Measurements from ENCODE around the gene NR1D2.

The NR1D2 gene

DNA sequence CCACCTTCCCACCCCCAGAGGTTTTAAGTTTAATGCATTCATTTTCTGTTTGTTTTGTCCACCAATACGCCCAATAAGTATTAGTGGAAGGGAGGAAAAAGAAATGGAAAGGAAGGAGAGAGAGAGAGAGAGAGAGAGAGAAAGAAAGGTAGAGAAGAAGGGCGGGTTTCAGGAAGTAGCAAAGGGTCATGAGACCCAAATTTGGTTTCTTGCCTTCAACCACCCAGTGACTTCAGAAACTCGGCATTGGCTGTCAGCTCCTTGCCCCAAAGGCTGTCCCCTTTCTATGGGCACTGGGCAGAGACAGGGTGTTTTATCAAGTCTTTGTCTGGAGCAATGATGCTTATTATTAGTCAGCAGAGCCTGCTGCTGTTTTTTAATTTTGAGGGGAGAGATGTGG, 13.5 kb upstream of the NR1D2 start:
- no peak for DNase-seq (ENCODE audit: low spot score)

DNA sequence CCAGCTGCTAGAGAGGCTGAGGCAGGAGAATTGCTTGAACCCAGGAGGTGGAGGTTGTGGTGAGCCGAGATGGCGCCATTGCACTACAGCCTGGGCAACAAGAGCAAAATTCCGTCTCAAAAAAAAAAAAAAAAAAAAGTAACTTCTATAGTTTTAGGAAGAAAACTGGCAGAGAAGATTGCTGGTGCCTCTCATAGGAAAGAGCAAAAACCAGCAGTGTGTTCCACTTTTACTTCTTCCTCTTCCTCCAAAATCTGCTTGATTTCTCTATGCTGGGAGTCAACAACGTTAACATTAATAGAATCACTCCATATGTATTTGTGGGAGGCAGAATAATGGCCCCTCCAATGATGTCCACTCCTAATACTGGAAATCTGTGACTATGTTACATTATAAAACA, 12.5 kb upstream of the NR1D2 start:
- no peak for DNase-seq (ENCODE audit: low spot score)

DNA sequence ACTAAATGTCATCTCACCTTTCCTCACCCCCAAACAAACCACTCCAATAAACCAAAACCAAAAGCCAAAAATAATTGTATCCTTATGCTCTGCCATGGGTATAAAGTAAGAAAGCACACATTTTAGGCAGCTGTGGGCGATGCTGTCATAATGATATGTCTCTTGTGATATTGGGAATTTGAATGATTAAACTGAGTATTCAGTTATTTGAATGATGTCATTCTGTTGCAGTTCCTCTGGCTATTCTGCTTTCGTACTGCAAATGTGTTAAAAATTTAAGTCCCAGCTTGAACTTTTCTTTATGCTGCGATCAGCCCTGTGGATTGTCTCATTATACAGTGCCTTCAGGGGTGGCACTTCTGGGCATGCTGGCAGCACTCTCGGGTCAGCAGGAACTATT, 10.8 kb upstream of the NR1D2 start:
- no peak for DNase-seq (ENCODE audit: low spot score)

- no peak for DNase-seq (ENCODE audit: low spot score)
Measured at GRCh38 chr3:23937296-23937695, 7.8 kb upstream of the NR1D2 start.

GRCh38 chr3:23938688-23939087, 6.4 kb upstream of the NR1D2 start:
- DNase-seq (ENCODE audit: low spot score), result no peak

DNA sequence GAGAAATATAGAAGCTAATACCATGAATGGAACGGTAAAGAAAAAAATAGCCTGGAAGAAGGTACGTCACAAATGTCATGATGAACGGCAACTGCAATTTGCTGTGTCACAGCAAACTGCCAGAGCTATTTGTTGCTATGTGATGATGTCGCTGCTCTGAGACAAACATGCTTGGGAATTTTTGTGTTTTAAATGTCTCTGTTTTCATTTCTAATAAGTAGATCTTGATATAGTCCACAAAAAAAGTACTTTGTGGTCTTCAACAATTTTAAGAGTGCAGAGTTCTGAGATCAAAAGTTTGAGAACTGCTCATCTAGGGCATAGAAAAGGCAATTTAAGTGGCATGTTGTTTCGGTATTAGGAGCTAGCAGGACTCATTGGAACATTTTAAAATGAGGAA, 4.3 kb upstream of the NR1D2 start:
- DNase-seq (ENCODE audit: low spot score), result no peak

GRCh38 chr3:23941440-23941839, 3.6 kb upstream of the NR1D2 start:
- no peak for DNase-seq (ENCODE audit: low spot score)

DNA sequence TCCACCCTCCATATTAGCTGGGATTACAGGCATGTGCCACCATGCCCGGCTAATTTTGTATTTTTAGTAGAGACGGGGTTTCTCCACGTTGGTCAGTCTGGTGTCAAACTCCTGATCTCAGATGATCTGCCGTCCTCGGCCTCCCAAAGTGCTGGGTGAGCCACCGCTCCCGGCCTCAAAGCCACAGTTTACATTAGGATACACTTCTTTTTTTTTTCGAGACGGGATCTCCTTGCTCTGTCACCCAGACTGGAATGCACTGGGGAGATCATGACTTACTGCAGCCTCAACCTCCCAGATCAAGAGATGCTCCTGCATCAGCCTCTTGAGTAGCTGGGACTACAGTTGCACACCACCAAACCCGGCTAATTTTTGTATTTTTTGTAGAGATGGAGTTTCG, 2.5 kb upstream of the NR1D2 start:
- no peak for DNase-seq (ENCODE audit: low spot score)

- no peak for DNase-seq (ENCODE audit: low spot score)
Measured at GRCh38 chr3:23944007-23944783, 891 bp upstream of the NR1D2 start.

GRCh38 chr3:23945663-23945912, 502 bp downstream of the NR1D2 start:
- no peak for DNase-seq (ENCODE audit: low spot score)

GRCh38 chr3:23945913-23946687, 1.0 kb downstream of the NR1D2 start:
- DNase-seq (ENCODE audit: low spot score), result peak; percentile 98

DNA sequence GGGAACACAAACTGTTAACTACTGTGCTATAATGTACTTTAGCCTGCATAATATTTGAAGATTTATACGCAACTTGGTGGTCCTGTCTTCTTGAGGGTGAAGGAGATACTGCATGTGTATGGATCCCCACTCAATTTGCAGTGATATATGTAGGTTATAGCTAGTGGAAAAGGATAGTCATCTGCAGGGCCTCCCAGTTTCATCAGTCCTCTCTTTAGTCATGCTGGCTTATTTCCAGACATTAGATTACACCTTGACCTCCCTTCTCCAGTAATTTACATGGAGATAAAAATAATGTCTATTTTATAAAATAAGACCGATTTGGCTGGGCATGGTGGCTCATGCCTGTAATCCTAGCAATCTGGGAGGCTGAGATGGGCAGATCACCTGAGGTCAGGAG, 3.7 kb downstream of the NR1D2 start:
- DNase-seq (ENCODE audit: low spot score), result no peak

GRCh38 chr3:23949784-23950183, 4.7 kb downstream of the NR1D2 start:
- DNase-seq (ENCODE audit: low spot score), result no peak

DNA sequence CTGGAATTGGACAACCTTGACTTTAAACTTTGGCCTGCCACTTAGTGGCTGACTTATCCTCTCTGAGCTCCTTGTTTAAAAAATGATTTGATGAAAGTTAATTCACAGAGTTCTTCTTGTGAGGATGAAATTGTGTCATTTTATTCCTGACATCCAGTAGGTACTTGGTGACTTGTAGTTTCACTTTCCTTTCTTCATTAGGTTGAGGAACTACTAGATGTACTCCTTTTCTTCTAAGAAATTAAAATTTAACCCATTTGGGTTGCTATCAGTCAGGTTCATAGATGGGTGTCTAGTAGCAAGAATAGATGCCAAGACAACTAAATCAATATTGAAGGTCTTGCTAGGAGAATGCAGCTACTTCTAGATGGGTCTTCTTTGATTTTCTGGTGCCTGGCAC, 5.2 kb downstream of the NR1D2 start:
- DNase-seq (ENCODE audit: low spot score), result no peak

GRCh38 chr3:23952646-23953045, 7.6 kb downstream of the NR1D2 start:
- no peak for DNase-seq (ENCODE audit: low spot score)

GRCh38 chr3:23953523-23953922, 8.4 kb downstream of the NR1D2 start:
- DNase-seq (ENCODE audit: low spot score), result no peak

DNA sequence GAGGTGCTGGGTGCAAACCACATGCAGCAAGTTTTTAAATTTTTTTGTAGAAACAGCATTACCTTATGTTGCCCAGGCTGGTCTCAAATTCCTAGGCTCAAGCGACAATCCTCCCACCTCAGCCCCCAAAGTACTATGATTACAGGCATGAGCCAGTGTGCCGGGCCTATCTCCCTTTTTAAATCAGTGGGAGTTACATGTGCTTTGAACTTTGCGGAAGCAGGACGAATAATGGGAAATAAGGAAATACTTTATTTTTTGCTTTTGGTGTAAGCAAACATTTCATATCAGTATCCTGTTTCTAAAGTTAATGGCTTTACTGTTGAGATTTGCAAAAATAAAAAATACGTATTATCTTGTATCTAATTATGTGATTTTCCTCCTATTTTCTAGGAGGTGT, 9.1 kb downstream of the NR1D2 start:
- DNase-seq (ENCODE audit: low spot score), result no peak

- no peak for DNase-seq (ENCODE audit: low spot score)
Measured at GRCh38 chr3:23956701-23957100, 11.6 kb downstream of the NR1D2 start.

DNA sequence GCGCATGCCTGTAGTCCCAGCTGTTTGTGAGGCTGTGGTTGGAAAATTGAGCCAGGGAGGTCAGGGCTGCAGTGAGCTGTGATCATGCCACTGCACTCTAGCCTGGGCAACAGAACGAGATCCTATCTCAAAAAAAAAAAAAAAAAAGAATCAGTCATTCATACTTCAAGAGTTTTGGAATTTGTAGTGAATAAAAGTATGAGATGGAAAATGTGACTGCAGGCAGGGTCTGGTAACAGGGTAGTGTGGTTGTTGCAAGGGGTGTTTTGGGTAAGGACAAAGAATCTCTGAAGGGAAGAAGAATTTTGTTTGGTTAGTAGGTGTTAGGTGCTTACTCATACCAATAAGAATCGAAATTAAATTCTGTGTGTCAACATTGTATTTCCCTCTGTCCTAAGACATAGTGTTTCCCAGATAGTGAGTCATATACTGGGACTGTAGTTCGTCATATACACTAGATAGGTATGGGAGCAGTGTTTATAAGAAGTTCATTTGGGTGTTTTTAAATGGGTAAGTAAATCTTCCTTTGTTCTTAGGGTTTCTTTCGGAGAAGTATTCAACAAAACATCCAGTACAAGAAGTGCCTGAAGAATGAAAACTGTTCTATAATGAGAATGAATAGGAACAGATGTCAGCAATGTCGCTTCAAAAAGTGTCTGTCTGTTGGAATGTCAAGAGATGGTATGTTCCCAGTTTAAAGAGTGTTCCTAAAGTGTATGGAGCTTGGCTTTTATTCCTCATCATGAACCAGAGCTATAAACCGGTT, 14.2 kb downstream of the NR1D2 start:
- peak; percentile 67 for DNase-seq (ENCODE audit: low spot score)

DNA sequence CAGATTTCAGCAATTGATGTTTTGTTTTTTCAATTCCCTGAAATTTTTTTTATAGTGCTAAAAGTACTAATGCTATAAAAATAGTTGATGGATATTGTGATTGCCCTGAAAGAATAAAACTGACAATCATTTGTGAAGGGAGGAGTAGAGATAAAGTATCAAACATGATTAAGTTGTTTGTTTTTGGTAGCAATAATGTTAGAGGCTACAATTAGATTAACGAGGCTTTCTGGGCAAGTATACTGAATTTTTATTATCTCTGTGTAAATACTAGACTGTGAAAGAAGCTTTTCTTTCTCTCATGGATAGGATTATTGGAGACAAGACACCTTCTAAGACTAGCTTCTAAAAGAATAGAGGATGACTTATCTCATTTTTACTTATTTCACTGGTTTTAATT, 15.6 kb downstream of the NR1D2 start:
- no peak for DNase-seq (ENCODE audit: low spot score)

DNA sequence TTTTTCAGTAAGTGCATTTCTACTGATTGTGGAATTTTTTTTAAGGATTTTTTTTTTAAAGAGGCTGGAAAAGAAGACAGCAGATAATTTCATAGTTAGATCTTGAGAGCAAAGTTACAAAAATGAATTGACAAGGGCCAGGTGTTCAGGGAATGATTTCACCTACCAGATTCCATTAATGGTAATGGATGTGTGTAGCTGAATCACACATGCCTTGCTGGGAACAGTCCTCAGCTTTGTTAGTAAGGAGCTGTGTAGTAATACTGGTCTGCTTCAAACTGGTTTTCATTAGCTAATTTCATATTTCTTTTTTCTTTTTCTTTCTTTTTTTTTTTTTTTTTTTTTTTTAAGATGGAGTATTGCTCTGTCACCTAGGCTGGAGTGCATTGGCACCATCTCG, 16.0 kb downstream of the NR1D2 start:
- no peak for DNase-seq (ENCODE audit: low spot score)

GRCh38 chr3:23961913-23962312, 16.8 kb downstream of the NR1D2 start:
- DNase-seq (ENCODE audit: low spot score), result no peak

- DNase-seq (ENCODE audit: low spot score), result no peak
Measured at GRCh38 chr3:23964537-23965235, 19.6 kb downstream of the NR1D2 start.
